Hair follicle dermal papilla cell (primary cell): ENCODE data around the gene EIF1AX. TPM values are rescaled to one million over a fixed set of nuclear protein-coding genes. Genes with fewer than 3 reads are reported as not detected.

ENCODE experiments used
- small RNA-seq: library from RNA; depleted of rRNA; stranded (forward); fragments of <200 nt; gene quantifications from one replicate; pipeline ENCODE3, GENCODE V24; 2012
- total RNA-seq: library from RNA; depleted of rRNA; stranded (reverse); fragments of >200 nt; gene quantifications from 2 replicates; pipeline ENCODE4 v1.2.3, GENCODE V29; 2012

Gene EIF1AX, protein sequence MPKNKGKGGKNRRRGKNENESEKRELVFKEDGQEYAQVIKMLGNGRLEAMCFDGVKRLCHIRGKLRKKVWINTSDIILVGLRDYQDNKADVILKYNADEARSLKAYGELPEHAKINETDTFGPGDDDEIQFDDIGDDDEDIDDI
- 34.1 and 36.3 TPM in 2 replicates for total RNA-seq

DNA sequence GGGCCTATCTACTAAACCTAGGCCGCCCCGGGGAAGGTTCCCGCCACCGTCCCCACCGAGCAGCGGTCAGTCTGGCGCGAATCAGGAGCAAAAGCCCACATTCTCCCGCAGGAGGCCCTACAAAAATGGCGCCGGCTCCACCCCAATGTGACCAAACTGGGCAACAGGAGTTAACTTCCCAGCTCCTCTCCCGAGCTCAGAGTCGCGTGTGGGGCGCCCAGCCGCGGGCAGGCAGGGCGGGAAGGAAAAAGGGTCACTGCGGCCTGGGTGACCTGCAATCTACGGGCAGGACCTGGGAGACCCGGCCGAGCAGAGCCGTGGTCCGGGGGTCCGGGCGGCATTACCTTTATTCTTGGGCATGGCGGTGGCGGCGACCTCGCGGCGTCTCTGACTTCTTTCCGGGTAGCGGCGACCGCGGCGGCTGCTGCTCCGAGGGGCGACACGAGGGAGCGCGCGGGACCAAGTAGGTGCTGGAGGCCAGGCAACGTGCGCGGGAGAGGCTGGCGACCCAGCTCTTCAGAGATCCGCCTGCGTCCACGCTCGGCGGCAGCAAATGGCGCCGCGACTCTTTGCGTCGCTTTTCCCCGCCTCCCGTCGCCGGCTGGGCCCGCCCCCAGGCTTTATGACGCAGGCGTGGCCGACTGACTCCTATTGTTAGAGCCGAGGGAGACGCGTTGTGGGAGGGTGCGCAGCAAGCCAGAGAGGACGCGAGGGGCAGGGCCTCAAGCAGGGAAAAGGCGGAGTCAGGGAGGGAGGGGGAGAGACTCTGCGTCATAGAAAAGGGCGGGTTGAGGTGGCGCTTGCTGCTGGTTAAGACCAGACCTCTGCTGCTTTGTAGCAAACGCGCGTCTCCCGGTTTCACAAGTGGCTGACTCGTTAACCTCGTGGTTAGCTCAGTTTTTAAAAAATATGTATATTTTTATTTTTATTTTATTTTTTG, at the start of gene EIF1AX:
TSS of gene EIF1AX (minus strand) at position 558 of the 940 bp plus-strand sequence. CDS start at position 360, 198 bp downstream.

DNA sequence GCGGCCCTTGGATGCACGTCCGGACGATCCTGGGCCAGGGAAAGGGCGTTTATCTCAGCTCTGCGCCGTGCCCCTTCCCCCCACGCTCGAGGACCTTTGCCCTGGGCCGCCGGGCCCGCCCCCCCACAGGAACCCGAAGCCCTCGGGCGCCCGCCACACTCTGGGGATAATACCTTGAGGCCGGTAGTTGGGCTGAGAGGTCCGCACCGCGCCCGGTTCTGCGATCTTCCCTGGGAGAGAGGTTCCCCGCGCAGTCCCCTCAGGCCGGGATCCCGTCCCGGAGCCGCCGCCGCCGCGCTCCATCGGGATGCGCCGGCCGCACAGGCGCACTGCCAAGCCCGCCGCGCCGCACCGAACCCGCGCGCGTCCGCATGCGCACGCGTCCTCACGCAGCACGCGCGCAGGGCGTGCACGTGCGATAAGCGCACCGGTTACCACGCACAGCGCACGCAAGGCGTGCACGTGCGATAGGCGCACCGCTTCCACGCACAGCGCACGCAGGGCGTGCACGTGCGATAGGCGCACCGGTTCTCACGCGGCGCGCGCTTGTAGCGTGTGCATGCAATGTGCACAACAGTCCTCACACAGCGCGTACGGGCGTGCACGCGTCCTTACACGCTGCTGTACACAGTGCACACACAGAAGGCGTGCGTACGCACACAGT, 24.9 kb downstream of the EIF1AX start, which contains the start of gene MAP7D2:
TSS of gene MAP7D2 (minus strand) at position 331 of the 664 bp plus-strand sequence. CDS start at position 303, 28 bp downstream.

Small RNAs within 50 kb of the gene (small RNA-seq; reads per million reads assigned to genes)
- 8.4 reads per million, percentile 88 among the genes with 10 or more reads in this experiment for gene RF00493
- gene RF00494 = not detected

Other genes with a start within 250 kb of the EIF1AX start
- gene BCLAF3, start 150.8 kb downstream of the EIF1AX start, total RNA-seq = 5.6 and 8.0 TPM in 2 replicates
- gene MAP7D2, start 24.9 kb downstream of the EIF1AX start, total RNA-seq = 0.16 and 0.49 TPM in 2 replicates
- gene RPS6KA3, start 125.1 kb upstream of the EIF1AX start, total RNA-seq = 34.5 and 48.5 TPM in 2 replicates